ENCODE data around the gene VPS9D1.

VPS9D1 gene, protein sequence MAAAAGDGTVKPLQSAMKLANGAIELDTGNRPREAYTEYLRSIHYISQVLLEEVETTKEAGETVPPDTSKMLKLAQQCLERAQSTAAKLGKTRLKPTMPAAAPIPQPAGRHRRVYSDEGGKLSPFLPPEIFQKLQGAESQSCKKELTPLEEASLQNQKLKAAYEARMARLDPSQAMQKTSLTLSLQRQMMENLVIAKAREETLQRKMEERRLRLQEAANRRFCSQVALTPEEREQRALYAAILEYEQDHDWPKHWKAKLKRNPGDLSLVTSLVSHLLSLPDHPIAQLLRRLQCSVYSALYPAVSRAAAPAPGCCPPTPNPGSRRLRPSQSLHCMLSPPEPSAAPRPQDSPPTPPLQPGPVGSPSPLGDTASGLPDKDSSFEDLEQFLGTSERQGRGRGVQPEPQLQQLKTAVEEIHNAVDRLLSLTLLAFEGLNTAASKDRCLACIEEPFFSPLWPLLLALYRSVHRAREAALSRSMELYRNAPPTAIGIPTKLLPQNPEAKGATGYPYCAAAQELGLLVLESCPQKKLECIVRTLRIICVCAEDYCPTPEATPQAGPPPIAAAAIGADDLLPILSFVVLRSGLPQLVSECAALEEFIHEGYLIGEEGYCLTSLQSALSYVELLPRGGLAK

DNA sequence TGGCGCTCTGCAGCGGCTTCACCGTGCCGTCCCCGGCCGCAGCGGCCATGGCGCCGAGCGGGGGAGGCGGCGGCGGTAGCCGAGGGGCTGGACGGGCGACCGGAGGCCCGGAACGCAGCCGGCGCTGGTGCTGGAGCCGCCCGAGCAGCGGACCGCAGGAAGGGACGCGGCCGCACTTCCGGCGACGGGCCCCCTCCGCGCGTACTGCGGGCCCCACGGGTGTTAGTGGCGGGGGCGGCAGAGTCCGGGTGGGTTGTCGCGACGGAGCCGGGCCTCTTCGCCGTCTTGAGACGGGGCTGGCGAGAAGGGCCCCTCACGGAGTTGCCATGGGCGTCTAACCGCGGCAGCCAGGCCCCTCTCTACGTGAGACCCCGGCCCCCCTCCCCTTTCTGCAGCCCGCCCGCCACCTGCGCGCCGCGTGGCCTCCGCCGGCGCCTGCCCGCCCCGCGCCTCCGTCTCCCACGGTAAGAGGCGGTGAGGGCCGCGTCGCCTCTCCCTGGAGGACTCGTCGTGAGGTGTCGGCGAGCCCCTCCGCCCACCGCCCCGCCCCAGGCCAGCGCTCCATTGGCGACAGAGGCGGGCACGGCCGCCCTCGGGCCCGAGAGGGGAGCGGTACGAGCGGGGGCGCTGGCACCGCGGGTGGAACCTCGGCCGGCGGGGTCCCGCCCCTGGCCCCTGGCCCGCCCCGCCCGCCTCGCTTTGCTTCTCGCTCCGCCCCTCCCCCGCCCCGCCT lies at the start of gene VPS9D1, which contains the start of gene ZNF276:
Gene VPS9D1 (minus strand): TSS at position 86 of the 733 bp plus-strand sequence. CDS start 37 bp downstream, at position 49.
Gene ZNF276 (plus strand): TSS at position 725 of the 733 bp plus-strand sequence. CDS start 104 bp downstream, outside the sequence.
- H3K4me3 ChIP-seq (replicated peaks in 1 of 2; ENCODE audit: low read depth in 2 of 2, low read length in 2 of 2) = peak within 1 kb of the TSS; percentile 73 to 76
- TF ChIP-seq, protein P1, sequence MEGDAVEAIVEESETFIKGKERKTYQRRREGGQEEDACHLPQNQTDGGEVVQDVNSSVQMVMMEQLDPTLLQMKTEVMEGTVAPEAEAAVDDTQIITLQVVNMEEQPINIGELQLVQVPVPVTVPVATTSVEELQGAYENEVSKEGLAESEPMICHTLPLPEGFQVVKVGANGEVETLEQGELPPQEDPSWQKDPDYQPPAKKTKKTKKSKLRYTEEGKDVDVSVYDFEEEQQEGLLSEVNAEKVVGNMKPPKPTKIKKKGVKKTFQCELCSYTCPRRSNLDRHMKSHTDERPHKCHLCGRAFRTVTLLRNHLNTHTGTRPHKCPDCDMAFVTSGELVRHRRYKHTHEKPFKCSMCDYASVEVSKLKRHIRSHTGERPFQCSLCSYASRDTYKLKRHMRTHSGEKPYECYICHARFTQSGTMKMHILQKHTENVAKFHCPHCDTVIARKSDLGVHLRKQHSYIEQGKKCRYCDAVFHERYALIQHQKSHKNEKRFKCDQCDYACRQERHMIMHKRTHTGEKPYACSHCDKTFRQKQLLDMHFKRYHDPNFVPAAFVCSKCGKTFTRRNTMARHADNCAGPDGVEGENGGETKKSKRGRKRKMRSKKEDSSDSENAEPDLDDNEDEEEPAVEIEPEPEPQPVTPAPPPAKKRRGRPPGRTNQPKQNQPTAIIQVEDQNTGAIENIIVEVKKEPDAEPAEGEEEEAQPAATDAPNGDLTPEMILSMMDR (IDR thresholded peaks at IDR 0.05; ENCODE audit: low read depth, low read length) = no peak
- DNase-seq (ENCODE audit: low read depth in 2 of 2) = peak; percentile 76 to 82

DNA sequence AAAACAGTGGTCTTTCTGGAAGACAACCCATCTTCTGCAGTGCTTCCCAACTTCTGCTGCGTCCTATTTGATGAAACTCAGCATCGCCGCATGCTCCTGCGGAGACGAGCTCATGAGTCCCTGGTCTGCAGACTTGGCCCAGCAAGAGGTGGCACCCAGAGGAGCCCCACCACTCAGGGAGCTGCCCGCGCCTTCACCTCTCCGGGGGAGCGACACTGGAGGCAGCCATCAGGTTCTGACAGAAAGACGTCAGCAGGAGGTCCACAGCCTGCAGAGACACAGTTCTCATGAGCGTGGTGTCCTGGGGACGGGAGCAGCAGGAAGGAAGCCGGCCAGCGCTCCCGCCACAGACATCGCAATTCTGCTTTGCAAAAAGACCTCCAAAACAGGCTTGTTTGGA lies 49.7 kb upstream of the VPS9D1 start:
- no peak overlapping the region for H3K4me3 ChIP-seq (replicated peaks in 1 of 2; ENCODE audit: low read depth in 2 of 2, low read length in 2 of 2)
- TF ChIP-seq, protein P1 (IDR thresholded peaks at IDR 0.05; ENCODE audit: low read depth, low read length) = no peak
- DNase-seq (ENCODE audit: low read depth in 2 of 2) = no peak

DNA sequence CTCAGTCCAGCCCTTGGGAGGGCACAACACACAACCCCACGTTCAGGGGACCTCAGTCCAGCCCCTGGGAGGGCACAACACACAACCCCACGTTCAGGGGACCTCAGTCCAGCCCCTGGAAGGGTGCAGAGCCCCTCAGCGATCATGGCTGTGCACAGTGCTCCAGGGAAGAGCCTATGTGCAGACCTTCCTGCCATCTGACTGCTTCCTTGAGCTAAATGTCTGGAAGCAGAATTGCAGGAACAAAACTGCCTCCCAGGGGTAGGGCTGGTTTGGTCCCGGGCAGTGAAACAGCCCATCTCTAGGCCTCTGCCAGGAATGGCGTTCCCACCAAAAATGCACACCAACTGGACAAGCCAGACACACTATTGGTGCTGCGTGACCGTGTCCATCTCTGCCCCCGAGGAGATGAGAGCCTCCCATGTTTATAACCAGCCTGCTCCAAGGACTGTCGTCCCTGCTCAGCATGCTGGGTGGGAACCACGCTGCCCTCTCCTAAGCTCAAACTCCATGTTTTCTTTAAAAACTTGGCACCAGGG lies 44.7 kb upstream of the VPS9D1 start:
- no peak overlapping the region for H3K4me3 ChIP-seq (replicated peaks in 1 of 2; ENCODE audit: low read depth in 2 of 2, low read length in 2 of 2)
- TF ChIP-seq, protein P1 (IDR thresholded peaks at IDR 0.05; ENCODE audit: low read depth, low read length) = no peak
- no peak for DNase-seq (ENCODE audit: low read depth in 2 of 2)

DNA sequence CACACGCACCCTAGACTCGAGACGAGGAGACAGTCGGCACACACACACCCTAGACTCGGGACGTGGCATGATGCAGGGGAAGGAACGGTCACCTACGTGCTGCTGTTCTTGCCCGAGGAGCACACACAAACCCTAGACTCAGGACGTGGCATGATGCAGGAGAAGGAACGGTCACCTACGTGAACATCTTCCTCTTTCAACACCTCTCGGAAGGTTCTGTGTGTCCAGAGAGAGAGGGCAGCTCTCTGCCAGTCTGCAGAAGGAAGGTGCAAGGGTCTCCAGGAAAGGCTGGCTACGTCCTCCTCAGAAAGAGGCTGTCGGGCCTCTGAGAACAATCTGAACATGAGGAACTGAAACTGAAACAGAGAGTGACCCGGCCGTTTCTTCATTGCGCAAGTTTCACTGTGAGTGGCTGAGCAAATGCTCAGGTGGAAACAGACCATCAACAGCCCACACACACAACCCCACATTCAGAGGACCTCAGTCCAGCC lies 44.1 kb upstream of the VPS9D1 start:
- TF ChIP-seq, protein P1 (IDR thresholded peaks at IDR 0.05; ENCODE audit: low read depth, low read length) = no peak
- no peak for DNase-seq (ENCODE audit: low read depth in 2 of 2)
- no peak overlapping the region for H3K4me3 ChIP-seq (replicated peaks in 1 of 2; ENCODE audit: low read depth in 2 of 2, low read length in 2 of 2)

DNA sequence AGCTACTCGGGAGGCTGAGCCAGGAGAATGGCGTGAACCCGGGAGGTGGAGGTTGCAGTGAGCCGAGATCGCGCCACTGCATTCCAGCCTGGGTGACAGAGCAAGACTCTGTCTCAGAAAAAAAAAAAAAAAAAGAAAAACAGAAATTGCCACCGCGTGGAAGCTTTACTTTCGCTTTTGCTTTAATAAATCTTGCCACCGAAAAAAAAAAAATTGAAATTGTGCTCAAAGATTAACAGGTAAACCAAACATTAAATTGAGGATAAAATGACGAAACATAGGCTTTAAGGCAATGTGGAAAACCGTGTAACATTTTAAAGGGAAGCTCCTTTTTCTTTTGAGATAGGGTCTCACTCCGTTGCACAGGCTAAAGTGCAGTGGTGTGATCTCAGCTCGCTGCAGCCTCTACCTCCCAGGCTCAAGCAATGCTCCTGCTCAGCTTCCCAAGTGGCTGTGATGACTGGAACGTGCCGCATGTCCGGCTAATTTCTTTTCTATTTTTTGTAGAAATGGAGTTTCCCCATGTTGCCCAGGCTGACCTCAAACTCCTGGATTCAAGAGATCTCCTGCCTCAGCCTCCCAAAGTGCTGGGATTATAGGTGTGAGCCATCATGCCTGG lies 40.7 kb upstream of the VPS9D1 start:
- no peak for DNase-seq (ENCODE audit: low read depth in 2 of 2)
- TF ChIP-seq, protein P1 (IDR thresholded peaks at IDR 0.05; ENCODE audit: low read depth, low read length) = no peak
- H3K4me3 ChIP-seq (replicated peaks in 1 of 2; ENCODE audit: low read depth in 2 of 2, low read length in 2 of 2) = no peak overlapping the region

Data from cardiac fibroblast (primary cell).